Liver (tissue), 9 donors: ENCODE results near the gene SMYD4. TPM values are rescaled to one million over a fixed set of nuclear protein-coding genes. Genes with fewer than 3 reads are reported as not detected.
A peak's percentile ranks its signal among the peaks of the same experiment; 100 is the strongest.

Source experiments
- DNase-seq: peaks from one replicate; pipeline ENCODE4 v3.0.0-alpha.2; 2017; ENCODE audit warnings: low spot score
- H3K27ac ChIP-seq, 2 donors: one replicate each; pipeline ENCODE4 v1.7.0; 2013; ENCODE audit warnings: inconsistent platforms in 2 of 2, low read length in 2 of 2, control low read depth in 1 of 2, low read depth in 1 of 2, mild to moderate bottlenecking in 1 of 2
- H3K27me3 ChIP-seq, 4 donors: one replicate each; pipeline versions ENCODE4 v1.6.1 to v1.7.0; 2013; ENCODE audit warnings: low read length in 3 of 4, inconsistent platforms in 1 of 4, mild to moderate bottlenecking in 1 of 4, moderate library complexity in 1 of 4; ENCODE audit not compliant: control insufficient read depth in 4 of 4, insufficient read depth in 4 of 4
- H3K36me3 ChIP-seq, 4 donors: one replicate each; pipeline versions ENCODE4 v1.6.1 to v1.7.0; 2013; ENCODE audit warnings: low read length in 3 of 4, mild to moderate bottlenecking in 3 of 4, low read depth in 1 of 4, moderate library complexity in 1 of 4; ENCODE audit not compliant: control insufficient read depth in 4 of 4, insufficient read depth in 3 of 4
- H3K4me1 ChIP-seq, 4 donors: one replicate each; pipeline versions ENCODE4 v1.6.1 to v1.7.0; 2013; ENCODE audit warnings: low read length in 3 of 4, mild to moderate bottlenecking in 3 of 4, moderate library complexity in 1 of 4; ENCODE audit not compliant: control insufficient read depth in 4 of 4, insufficient read depth in 4 of 4
- H3K4me3 ChIP-seq, 3 donors: one replicate each; pipeline versions ENCODE4 v1.6.1 to v1.7.0; 2013; ENCODE audit warnings: low read length in 3 of 3, control low read depth in 1 of 3, low read depth in 1 of 3, mild to moderate bottlenecking in 1 of 3
- H3K9ac ChIP-seq, 2 donors: one replicate each; pipeline ENCODE4 v1.7.0; 2013; ENCODE audit warnings: low read length in 2 of 2, mild to moderate bottlenecking in 2 of 2, moderate library complexity in 2 of 2, control low read depth in 1 of 2, low read depth in 1 of 2
- H3K9me3 ChIP-seq, 4 donors: one replicate each; pipeline versions ENCODE4 v1.6.1 to v1.7.0; 2013; ENCODE audit warnings: low read length in 3 of 4; ENCODE audit not compliant: control insufficient read depth in 4 of 4
- ATF3 ChIP-seq: IDR thresholded peaks from 2 replicates; pipeline ENCODE4 v1.6.1; 2016; ENCODE audit warnings: antibody characterized with exemption
- EGR1 ChIP-seq, 2 donors: IDR thresholded peaks; 2 replicates each; pipeline ENCODE4 v1.6.1; 2016 to 2018; ENCODE audit warnings: antibody characterized with exemption in 2 of 2, low read depth in 2 of 2
- FOXA1 ChIP-seq: IDR thresholded peaks from 2 replicates; pipeline ENCODE4 v1.6.1; 2016; ENCODE audit warnings: antibody characterized with exemption
- FOXA2 ChIP-seq: IDR thresholded peaks from 2 replicates; pipeline ENCODE4 v1.6.1; 2016; ENCODE audit warnings: antibody characterized with exemption
- GABPA ChIP-seq, 2 donors: IDR thresholded peaks in 1 of 2; conservative IDR thresholded peaks in 1 of 2; 2 replicates each; pipeline ENCODE4 v1.6.1; 2016; ENCODE audit warnings: antibody characterized with exemption in 2 of 2, mild to moderate bottlenecking in 1 of 2, moderate library complexity in 1 of 2
- HNF4A ChIP-seq, 2 donors: conservative IDR thresholded peaks; 2 replicates each; pipeline ENCODE4 v1.6.1; 2016; ENCODE audit warnings: antibody characterized with exemption in 2 of 2, mild to moderate bottlenecking in 2 of 2
- HNF4G ChIP-seq: IDR thresholded peaks from 2 replicates; pipeline ENCODE4 v1.6.1; 2016; ENCODE audit warnings: antibody characterized with exemption
- JUND ChIP-seq, 2 donors: IDR thresholded peaks; 2 replicates each; pipeline ENCODE4 v1.6.1; 2016; ENCODE audit warnings: antibody characterized with exemption in 2 of 2
- MAX ChIP-seq: IDR thresholded peaks from 2 replicates; pipeline ENCODE4 v1.6.1; 2016; ENCODE audit warnings: antibody characterized with exemption
- NR2F2 ChIP-seq: IDR thresholded peaks from 2 replicates; pipeline ENCODE4 v1.6.1; 2016; ENCODE audit warnings: antibody characterized with exemption
- RAD21 ChIP-seq, 2 donors: IDR thresholded peaks; 2 replicates each; pipeline ENCODE4 v1.6.1; 2016; ENCODE audit warnings: antibody characterized with exemption in 2 of 2, mild to moderate bottlenecking in 2 of 2
- REST ChIP-seq: IDR thresholded peaks from 2 replicates; pipeline ENCODE4 v1.6.1; 2016; ENCODE audit warnings: antibody characterized with exemption, mild to moderate bottlenecking
- RXRA ChIP-seq, 2 donors: IDR thresholded peaks; 2 replicates each; pipeline ENCODE4 v1.6.1; 2017 to 2018; ENCODE audit warnings: antibody characterized with exemption in 2 of 2, mild to moderate bottlenecking in 1 of 2
- SP1 ChIP-seq: IDR thresholded peaks from 2 replicates; pipeline ENCODE4 v1.6.1; 2018; ENCODE audit warnings: antibody characterized with exemption, mild to moderate bottlenecking
- TAF1 ChIP-seq: conservative IDR thresholded peaks from 2 replicates; pipeline ENCODE4 v1.6.1; 2016; ENCODE audit warnings: antibody characterized with exemption, mild to moderate bottlenecking
- YY1 ChIP-seq: IDR thresholded peaks from 2 replicates; pipeline ENCODE4 v1.6.1; 2016; ENCODE audit warnings: antibody characterized with exemption, mild to moderate bottlenecking
- ZBTB33 ChIP-seq: IDR thresholded peaks from 2 replicates; pipeline ENCODE4 v1.6.1; 2016; ENCODE audit warnings: antibody characterized with exemption
- WGBS: extraction: QIAGEN DNeasy Blood & Tissue Kit; methylation state at CpG from one replicate; pipeline ENCODE4 v1.1.7; 2013; 5-methylcytosine and 5-hydroxymethylcytosine counted together
- polyA plus RNA-seq, 2 donors: library from polyadenylated mRNA; stranded (reverse) in 1 of 2; unstranded in 1 of 2; fragments of 200-250 nt in 1 of 2; fragments of >200 nt in 1 of 2; fragmentation: Nextera tagmentation in 1 of 2; extraction: Ambion mirVana in 1 of 2; gene quantifications; one replicate each; pipeline versions ENCODE4 v1.2.1 to v1.2.3, GENCODE V29; 2013 to 2015
- total RNA-seq, 2 donors: library from RNA; depleted of rRNA; stranded (reverse); fragments of >200 nt; gene quantifications; one replicate each; pipeline ENCODE4 v1.2.3, GENCODE V29; 2014
- TF ChIP-seq, protein P1 (sequence below): fragments of 150-350 bp; IDR thresholded peaks from 2 replicates; pipeline ENCODE4 v1.5.1; 2017; ENCODE audit warnings: improper control_type of control experiment, low read depth, low read length; ENCODE audit not compliant: missing input control
- donor health status: healthy.
- donor health status: healthy.
- donor health status: healthy.
- donor health status: healthy.
- donor health status: healthy.

SMYD4 gene
- total and polyA plus RNA-seq, 4 donors: 2.2 to 9.5 (median 5.2) TPM

- Histone ChIP-seq H3K4me1 (peaks cover 4 to 34% (median 11%) of the 10 kb centered on the region in 4 donors), H3K9ac (peak overlapping the region; percentile 82 to 89), H3K9me3 (no peaks in the 10 kb centered on the region), H3K27ac (peak overlapping the region; percentile 94 to 99), H3K27me3 (no peaks in the 10 kb centered on the region), H3K4me3 (peak overlapping the region; percentile 71 to 88 (median 79)), H3K36me3 (peaks cover 0 to 4% (median 1%) of the 10 kb centered on the region in 4 donors)
- DNase-seq: peak; percentile 65
- WGBS: 26% methylated on average over 22 of the region's 22 CpGs
- TF ChIP-seq MAX (peak; percentile 63), ATF3 (peak; percentile 92), SP1 (peak; percentile 94), FOXA2 (no peak), YY1 (peak; percentile 47), RAD21 (IDR thresholded peaks at IDR 0.05) (peak in 1 of 2 donors; percentile 39), JUND (IDR thresholded peaks at IDR 0.05) (peak; percentile 85 to 90), NR2F2 (peak; percentile 45), FOXA1 (no peak), EGR1 (IDR thresholded peaks at IDR 0.05; ENCODE audit: low read depth in 2 of 2) (peak; percentile 42 to 58), GABPA (IDR thresholded peaks at IDR 0.05 in 1 of 2, conservative IDR thresholded peaks at IDR 0.05 in 1 of 2) (peak in 1 of 2 donors; percentile 14), REST (peak; percentile 79), HNF4G (peak; percentile 87), ZBTB33 (peak; percentile 49), HNF4A (conservative IDR thresholded peaks at IDR 0.05) (peak; percentile 93 to 94), RXRA (IDR thresholded peaks at IDR 0.05) (peak; percentile 88 to 95), TAF1 (peak; percentile 94)
- TF ChIP-seq, protein P1, sequence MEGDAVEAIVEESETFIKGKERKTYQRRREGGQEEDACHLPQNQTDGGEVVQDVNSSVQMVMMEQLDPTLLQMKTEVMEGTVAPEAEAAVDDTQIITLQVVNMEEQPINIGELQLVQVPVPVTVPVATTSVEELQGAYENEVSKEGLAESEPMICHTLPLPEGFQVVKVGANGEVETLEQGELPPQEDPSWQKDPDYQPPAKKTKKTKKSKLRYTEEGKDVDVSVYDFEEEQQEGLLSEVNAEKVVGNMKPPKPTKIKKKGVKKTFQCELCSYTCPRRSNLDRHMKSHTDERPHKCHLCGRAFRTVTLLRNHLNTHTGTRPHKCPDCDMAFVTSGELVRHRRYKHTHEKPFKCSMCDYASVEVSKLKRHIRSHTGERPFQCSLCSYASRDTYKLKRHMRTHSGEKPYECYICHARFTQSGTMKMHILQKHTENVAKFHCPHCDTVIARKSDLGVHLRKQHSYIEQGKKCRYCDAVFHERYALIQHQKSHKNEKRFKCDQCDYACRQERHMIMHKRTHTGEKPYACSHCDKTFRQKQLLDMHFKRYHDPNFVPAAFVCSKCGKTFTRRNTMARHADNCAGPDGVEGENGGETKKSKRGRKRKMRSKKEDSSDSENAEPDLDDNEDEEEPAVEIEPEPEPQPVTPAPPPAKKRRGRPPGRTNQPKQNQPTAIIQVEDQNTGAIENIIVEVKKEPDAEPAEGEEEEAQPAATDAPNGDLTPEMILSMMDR: no peak
Measured at GRCh38 chr17:1762901-1763898, 66.5 kb downstream of the SMYD4 start.
